ENCODE results near the gene TAL2.

DNA sequence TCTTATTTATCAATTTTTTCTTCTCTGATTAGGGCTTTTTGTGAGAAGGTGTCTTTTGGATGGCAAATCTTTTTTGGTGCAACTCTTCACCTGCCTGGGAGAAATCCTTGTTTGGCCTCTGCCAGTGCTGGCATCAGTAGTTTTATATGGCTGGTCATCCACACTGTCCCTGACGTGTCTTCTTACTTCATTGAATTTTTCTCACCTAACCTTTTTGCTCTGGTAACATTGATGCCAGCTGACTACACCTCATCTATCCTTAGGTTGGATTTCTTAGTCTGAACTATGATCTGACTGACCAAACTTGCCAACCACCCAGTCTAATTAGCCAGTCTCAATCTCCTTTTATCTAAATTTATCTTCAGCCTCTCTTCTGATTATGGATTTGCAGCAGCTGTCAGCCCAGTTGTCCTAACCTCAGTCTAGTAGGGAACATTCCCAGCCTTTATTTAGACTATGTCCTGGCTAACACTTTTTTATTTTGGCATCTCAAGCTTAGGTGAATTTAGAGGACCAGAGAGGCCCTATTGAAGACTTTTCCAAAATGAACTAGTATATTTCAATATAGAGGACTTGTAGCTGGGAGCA, 21.5 kb downstream of the TAL2 start:
- TF ChIP-seq POLR2A (IDR thresholded peaks at IDR 0.05; ENCODE audit: low read length) (no peak), GATA1 (IDR thresholded peaks at IDR 0.05; ENCODE audit: low read depth, low read length) (no peak)
